ENCODE data around the gene ZNF253.

- TF ChIP-seq CTCF (IDR thresholded peaks at IDR 0.05): no peak
- no peak for TF ChIP-seq POLR2A (IDR thresholded peaks at IDR 0.05)
Measured at GRCh38 chr19:19858751-19859150, 6.9 kb upstream of the ZNF253 start.
